MCF 10A (cell line): ENCODE data around the gene CPNE6. TPM values are rescaled to one million over a fixed set of nuclear protein-coding genes. Genes with fewer than 3 reads are reported as not detected.

Source experiments
- BruUV-seq: library from RNA; stranded (reverse); fragments of 400-500 nt; replicated peaks from 2 replicates; lab custom pipeline; 2021; lab: Mats Ljungman, UMichigan
- CTCF ChIA-PET: fragments of 300-600 bp; sonication (Branson Sonifier 250); formaldehyde crosslinking; extraction: SDS; loops from one replicate; lab custom pipeline; 2021; ENCODE audit warnings: antibody characterized with exemption, inconsistent platforms; lab: Yijun Ruan, JAX
- POLR2A ChIA-PET: fragments of 300-600, 350-650 bp; sonication (Branson Sonifier 250); formaldehyde crosslinking; extraction: SDS; loops from one replicate; lab custom pipeline; 2020; ENCODE audit warnings: antibody characterized with exemption, inconsistent platforms; lab: Yijun Ruan, JAX
- DNase-seq: peaks from one replicate; pipeline ENCODE4 v3.0.0-alpha.2; 2018; ENCODE audit not compliant: unreplicated experiment
- H3K27ac Mint-ChIP-seq: one replicate; pipeline ENCODE4 v1.8.0; 2022; ENCODE audit warnings: mild to moderate bottlenecking, low read depth, mixed read lengths; ENCODE audit not compliant: unreplicated experiment
- H3K27me3 Mint-ChIP-seq: one replicate; pipeline ENCODE4 v1.8.0; 2022; ENCODE audit warnings: mixed read lengths; ENCODE audit not compliant: insufficient read depth, unreplicated experiment
- H3K36me3 Mint-ChIP-seq: one replicate; pipeline ENCODE4 v1.8.0; 2022; ENCODE audit warnings: mild to moderate bottlenecking, moderate library complexity, mixed read lengths; ENCODE audit not compliant: insufficient read depth, unreplicated experiment
- H3K4me1 Mint-ChIP-seq: one replicate; pipeline ENCODE4 v1.8.0; 2022; ENCODE audit warnings: mixed read lengths; ENCODE audit not compliant: insufficient read depth, unreplicated experiment
- H3K4me3 Mint-ChIP-seq: one replicate; pipeline ENCODE4 v1.8.0; 2022; ENCODE audit warnings: mild to moderate bottlenecking, moderate library complexity, mixed read lengths; ENCODE audit not compliant: unreplicated experiment
- H3K9me3 Mint-ChIP-seq: one replicate; pipeline ENCODE4 v1.8.0; 2022; ENCODE audit warnings: mixed read lengths; ENCODE audit not compliant: unreplicated experiment
- intact Hi-C: fragments of 100-400 bp; cut with micrococcal nuclease; formaldehyde crosslinking; loops from 2 replicates; pipeline ENCODE4 v1.14.1; 2022
- total RNA-seq: library from RNA; stranded (reverse); gene quantifications from 2 replicates; pipeline ENCODE4 v1.2.3, GENCODE V29; 2022
- TF ChIP-seq, protein P1 (sequence below): fragments of 200-600 bp; IDR thresholded peaks from one replicate; pipeline ENCODE4 v1.8.0; 2022; ENCODE audit warnings: antibody characterized with exemption, mild to moderate bottlenecking; ENCODE audit not compliant: unreplicated experiment

Gene CPNE6
- total RNA-seq, 1 experiment from 2014 or later: not detected

DNA sequence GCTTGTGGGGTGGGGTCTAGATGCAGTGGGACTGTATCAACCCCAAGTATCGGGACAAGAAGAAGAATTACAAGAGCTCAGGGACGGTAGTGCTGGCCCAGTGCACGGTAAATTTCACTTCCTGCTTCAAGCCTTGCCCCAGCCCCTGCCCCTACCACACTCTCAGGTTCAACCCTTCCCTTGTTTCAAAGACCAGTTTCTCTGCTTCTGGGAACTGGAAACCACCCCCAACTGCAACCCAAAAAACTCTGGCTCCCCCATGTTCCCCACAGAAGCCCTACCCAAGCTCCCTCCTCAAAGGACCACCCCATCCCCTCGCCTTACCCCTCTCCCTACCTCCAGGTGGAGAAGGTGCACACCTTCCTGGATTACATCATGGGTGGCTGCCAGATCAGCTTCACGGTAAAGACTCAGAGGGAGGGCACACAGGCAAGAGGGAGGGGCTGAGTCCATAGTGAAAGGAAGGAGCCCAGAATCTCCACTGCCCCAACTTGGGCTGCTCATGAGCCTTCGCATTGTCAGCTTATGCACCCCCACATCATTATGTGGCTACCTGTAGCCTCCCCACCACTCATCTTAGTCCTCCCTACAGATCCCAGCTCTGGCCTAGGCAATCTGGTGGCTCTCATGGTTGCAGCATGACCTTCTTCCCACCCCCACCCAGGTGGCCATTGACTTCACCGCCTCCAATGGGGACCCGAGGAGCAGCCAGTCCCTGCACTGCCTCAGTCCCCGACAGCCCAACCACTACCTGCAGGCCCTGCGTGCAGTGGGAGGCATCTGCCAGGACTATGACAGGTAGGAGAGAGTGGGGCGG, 4.3 kb downstream of the CPNE6 start:
- Mint-ChIP-seq H3K27ac (no peak overlapping the region), H3K9me3 (no peaks in the 10 kb centered on the region), H3K27me3 (peaks cover 37% of the 10 kb centered on the region), H3K36me3 (no peaks in the 10 kb centered on the region), H3K4me1 (no peaks in the 10 kb centered on the region), H3K4me3 (no peak overlapping the region)
- TF ChIP-seq, protein P1, sequence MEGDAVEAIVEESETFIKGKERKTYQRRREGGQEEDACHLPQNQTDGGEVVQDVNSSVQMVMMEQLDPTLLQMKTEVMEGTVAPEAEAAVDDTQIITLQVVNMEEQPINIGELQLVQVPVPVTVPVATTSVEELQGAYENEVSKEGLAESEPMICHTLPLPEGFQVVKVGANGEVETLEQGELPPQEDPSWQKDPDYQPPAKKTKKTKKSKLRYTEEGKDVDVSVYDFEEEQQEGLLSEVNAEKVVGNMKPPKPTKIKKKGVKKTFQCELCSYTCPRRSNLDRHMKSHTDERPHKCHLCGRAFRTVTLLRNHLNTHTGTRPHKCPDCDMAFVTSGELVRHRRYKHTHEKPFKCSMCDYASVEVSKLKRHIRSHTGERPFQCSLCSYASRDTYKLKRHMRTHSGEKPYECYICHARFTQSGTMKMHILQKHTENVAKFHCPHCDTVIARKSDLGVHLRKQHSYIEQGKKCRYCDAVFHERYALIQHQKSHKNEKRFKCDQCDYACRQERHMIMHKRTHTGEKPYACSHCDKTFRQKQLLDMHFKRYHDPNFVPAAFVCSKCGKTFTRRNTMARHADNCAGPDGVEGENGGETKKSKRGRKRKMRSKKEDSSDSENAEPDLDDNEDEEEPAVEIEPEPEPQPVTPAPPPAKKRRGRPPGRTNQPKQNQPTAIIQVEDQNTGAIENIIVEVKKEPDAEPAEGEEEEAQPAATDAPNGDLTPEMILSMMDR: no peak
- BruUV-seq: no TSS peak
- CTCF ChIA-PET: interaction anchor here (0.6 to 1.9 kb wide), 8 partner anchors 14 to 1553 kb away, joined by 3 to 5 read pairs (median 4); partner anchors contain the start of gene IRF9
- intact Hi-C loops: no loop called here
- no peak for DNase-seq
- POLR2A ChIA-PET: no interaction called here

DNA sequence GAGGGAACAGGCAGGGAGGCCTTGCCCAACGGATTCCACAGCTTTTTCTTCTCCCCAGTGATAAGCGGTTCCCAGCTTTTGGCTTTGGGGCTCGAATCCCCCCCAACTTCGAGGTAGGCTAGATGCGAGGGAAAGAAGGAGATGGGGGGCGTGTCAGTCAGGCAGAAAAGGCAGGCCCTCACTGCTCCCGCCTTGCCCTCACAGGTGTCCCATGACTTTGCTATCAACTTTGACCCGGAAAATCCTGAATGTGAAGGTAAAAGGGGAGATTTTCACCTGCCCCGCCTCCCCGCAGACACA, 4.9 kb downstream of the CPNE6 start:
- H3K27me3 Mint-ChIP-seq: peaks cover 32% of the 10 kb centered on the region
- H3K4me1 Mint-ChIP-seq: no peaks in the 10 kb centered on the region
- intact Hi-C loops: no loop called here
- TF ChIP-seq, protein P1: no peak
- H3K36me3 Mint-ChIP-seq: no peaks in the 10 kb centered on the region
- ChIA-PET POLR2A (no interaction called here), CTCF (interaction anchor here (0.5 to 1.3 kb wide), 5 partner anchors 14 to 1554 kb away, joined by 3 to 4 read pairs (median 3); no protein-coding TSS in a partner anchor)
- no peak for DNase-seq
- no peak overlapping the region for H3K27ac Mint-ChIP-seq
- no peaks in the 10 kb centered on the region for H3K9me3 Mint-ChIP-seq
- BruUV-seq: no TSS peak
- H3K4me3 Mint-ChIP-seq: no peak overlapping the region

DNA sequence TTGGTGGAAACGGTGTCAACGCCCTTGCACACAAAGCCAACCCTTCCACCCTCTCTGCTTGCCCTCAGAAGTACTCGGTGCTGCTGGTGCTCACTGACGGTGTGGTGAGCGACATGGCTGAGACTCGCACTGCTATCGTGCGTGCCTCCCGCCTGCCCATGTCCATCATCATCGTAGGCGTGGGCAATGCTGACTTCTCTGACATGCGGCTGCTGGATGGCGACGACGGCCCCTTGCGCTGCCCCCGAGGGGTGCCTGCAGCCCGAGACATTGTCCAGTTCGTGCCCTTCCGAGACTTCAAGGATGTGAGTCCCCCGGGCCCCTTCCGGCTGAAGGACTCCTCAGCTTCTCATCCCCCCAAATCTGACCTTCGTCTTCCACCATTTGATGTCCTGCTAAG, 5.7 kb downstream of the CPNE6 start:
- BruUV-seq: no TSS peak
- Mint-ChIP-seq H3K9me3 (no peaks in the 10 kb centered on the region), H3K27ac (no peak overlapping the region), H3K36me3 (no peaks in the 10 kb centered on the region), H3K27me3 (peaks cover 29% of the 10 kb centered on the region), H3K4me3 (no peak overlapping the region), H3K4me1 (no peaks in the 10 kb centered on the region)
- intact Hi-C loops: no loop called here
- TF ChIP-seq, protein P1: no peak
- POLR2A ChIA-PET: no interaction called here
- DNase-seq: no peak
- CTCF ChIA-PET: interaction anchor here (0.7 kb wide), 1 partner anchor 20 kb away, joined by 4 read pairs; no protein-coding TSS in a partner anchor

DNA sequence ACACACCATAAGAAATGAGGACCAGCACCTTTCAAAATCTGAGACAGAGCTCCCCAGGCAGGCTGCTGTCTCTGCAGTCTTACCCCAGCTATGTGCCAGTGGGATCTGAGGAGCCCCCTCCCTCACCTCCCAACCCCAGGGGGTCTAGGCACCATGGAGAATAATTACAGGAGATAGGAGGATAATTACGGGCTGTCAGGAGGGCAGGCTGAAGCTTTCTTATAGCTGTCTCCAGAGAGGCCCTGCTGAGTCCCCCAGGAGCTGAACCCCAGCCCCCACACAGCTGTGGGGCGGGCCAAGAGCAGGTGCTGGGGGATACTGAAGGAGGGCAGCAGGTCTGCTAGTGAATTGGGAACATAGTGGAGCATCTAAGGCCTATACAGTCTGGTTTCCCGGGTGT, 6.8 kb downstream of the CPNE6 start:
- intact Hi-C loops: no loop called here
- CTCF ChIA-PET: interaction anchor here (0.5 to 1.0 kb wide), 5 partner anchors 13 to 1977 kb away, joined by 3 to 5 read pairs (median 3); no protein-coding TSS in a partner anchor
- no peak for DNase-seq
- TF ChIP-seq, protein P1: no peak
- Mint-ChIP-seq H3K36me3 (no peaks in the 10 kb centered on the region), H3K27me3 (peaks cover 25% of the 10 kb centered on the region), H3K4me3 (no peak overlapping the region), H3K9me3 (no peaks in the 10 kb centered on the region), H3K4me1 (no peaks in the 10 kb centered on the region), H3K27ac (no peak overlapping the region)
- BruUV-seq: no TSS peak
- POLR2A ChIA-PET: no interaction called here
